Stimulated activated naive CD8-positive, alpha-beta T cell treated with anti-CD3 and anti-CD28 coated beads, Interleukin-15, Interleukin-2, amounts not matched to agents 100 ng/mL and 50 ng/mL, for 24 hours (primary cell): Measurements from ENCODE around the gene HOOK2.
"Not testable (repeated sequence)": the region's sequence is repeated elsewhere in the genome, so short reads cannot be mapped to it uniquely, and the experiment has no call there.

Source experiments
- H3K27ac Mint-ChIP-seq: one replicate; pipeline ENCODE4 v1.8.0; 2021; ENCODE audit warnings: mild to moderate bottlenecking, mixed read lengths
- H3K27me3 Mint-ChIP-seq: one replicate; pipeline ENCODE4 v1.8.0; 2021; ENCODE audit warnings: mixed read lengths
- H3K36me3 Mint-ChIP-seq: one replicate; pipeline ENCODE4 v1.8.0; 2021; ENCODE audit warnings: low read depth, mixed read lengths
- H3K4me1 Mint-ChIP-seq: one replicate; pipeline ENCODE4 v1.8.0; 2021; ENCODE audit warnings: low read depth, mixed read lengths
- H3K4me3 Mint-ChIP-seq: one replicate; pipeline ENCODE4 v1.8.0; 2021; ENCODE audit warnings: mild to moderate bottlenecking, mixed read lengths
- H3K9me3 Mint-ChIP-seq: one replicate; pipeline ENCODE4 v1.8.0; 2021; ENCODE audit warnings: mixed read lengths

HOOK2 gene

GRCh38 chr19:12797607-12798006 lies 22.3 kb upstream of the HOOK2 start:
- H3K9me3 Mint-ChIP-seq, H3K27me3 Mint-ChIP-seq, H3K27ac Mint-ChIP-seq, H3K4me3 Mint-ChIP-seq: not testable (repeated sequence)
- Mint-ChIP-seq H3K36me3 (peaks cover 16% of the 10 kb centered on the region), H3K4me1 (peaks cover 39% of the 10 kb centered on the region)

GRCh38 chr19:12797141-12797587 lies 21.8 kb upstream of the HOOK2 start:
- Mint-ChIP-seq H3K4me1 (peaks cover 35% of the 10 kb centered on the region), H3K27me3 (no peaks in the 10 kb centered on the region), H3K9me3 (no peaks in the 10 kb centered on the region), H3K36me3 (peaks cover 16% of the 10 kb centered on the region), H3K4me3 (no peak overlapping the region), H3K27ac (no peak overlapping the region)

GRCh38 chr19:12796146-12797071 lies 21.1 kb upstream of the HOOK2 start:
- Mint-ChIP-seq H3K9me3 (no peaks in the 10 kb centered on the region), H3K4me3 (peak overlapping the region; percentile 69), H3K27me3 (no peaks in the 10 kb centered on the region), H3K27ac (peak overlapping the region; percentile 85), H3K36me3 (peaks cover 16% of the 10 kb centered on the region), H3K4me1 (peaks cover 33% of the 10 kb centered on the region)

GRCh38 chr19:12794971-12795381 lies 19.6 kb upstream of the HOOK2 start:
- Mint-ChIP-seq H3K9me3 (no peaks in the 10 kb centered on the region), H3K4me1 (peaks cover 36% of the 10 kb centered on the region), H3K4me3 (peak overlapping the region; percentile 81), H3K36me3 (peaks cover 10% of the 10 kb centered on the region), H3K27ac (peak overlapping the region; percentile 91), H3K27me3 (no peaks in the 10 kb centered on the region)

- H3K36me3 Mint-ChIP-seq, result peaks cover 6% of the 10 kb centered on the region
- H3K4me1 Mint-ChIP-seq, result peaks cover 37% of the 10 kb centered on the region
- H3K27ac Mint-ChIP-seq, result peak overlapping the region; percentile 91
- no peaks in the 10 kb centered on the region for H3K27me3 Mint-ChIP-seq
- peak overlapping the region; percentile 81 for H3K4me3 Mint-ChIP-seq
- H3K9me3 Mint-ChIP-seq, result no peaks in the 10 kb centered on the region
Measured at GRCh38 chr19:12794196-12794941, 19.0 kb upstream of the HOOK2 start.

- H3K36me3 Mint-ChIP-seq, result peaks cover 6% of the 10 kb centered on the region
- peaks cover 45% of the 10 kb centered on the region for H3K4me1 Mint-ChIP-seq
- no peaks in the 10 kb centered on the region for H3K9me3 Mint-ChIP-seq
- no peaks in the 10 kb centered on the region for H3K27me3 Mint-ChIP-seq
- H3K4me3 Mint-ChIP-seq, result peak overlapping the region; percentile 96
- peak overlapping the region; percentile 98 for H3K27ac Mint-ChIP-seq
Measured at GRCh38 chr19:12793290-12794195, 18.2 kb upstream of the HOOK2 start.

- Mint-ChIP-seq H3K27me3 (no peaks in the 10 kb centered on the region), H3K27ac (peak overlapping the region; percentile 98), H3K9me3 (no peaks in the 10 kb centered on the region), H3K4me3 (peak overlapping the region; percentile 96), H3K36me3 (peaks cover 6% of the 10 kb centered on the region), H3K4me1 (peaks cover 52% of the 10 kb centered on the region)
Measured at GRCh38 chr19:12792853-12793289, 17.5 kb upstream of the HOOK2 start.

- Mint-ChIP-seq H3K4me1 (peaks cover 58% of the 10 kb centered on the region), H3K9me3 (no peaks in the 10 kb centered on the region), H3K27ac (peak overlapping the region; percentile 98), H3K36me3 (peaks cover 6% of the 10 kb centered on the region), H3K27me3 (no peaks in the 10 kb centered on the region), H3K4me3 (peak overlapping the region; percentile 96)
Measured at GRCh38 chr19:12792051-12792852, 16.9 kb upstream of the HOOK2 start.

- H3K9me3 Mint-ChIP-seq, result no peaks in the 10 kb centered on the region
- H3K27ac Mint-ChIP-seq, result peak within 1 kb of the TSS; percentile 98
- H3K4me1 Mint-ChIP-seq, result peaks cover 62% of the 10 kb centered on the region
- peak within 1 kb of the TSS; percentile 96 for H3K4me3 Mint-ChIP-seq
- no peaks in the 10 kb centered on the region for H3K27me3 Mint-ChIP-seq
- peaks cover 6% of the 10 kb centered on the region for H3K36me3 Mint-ChIP-seq
Measured at GRCh38 chr19:12791345-12792050, 16.1 kb upstream of the HOOK2 start, which contains the start of gene JUNB. TSS of gene JUNB (plus strand) at chr19:12791486. CDS start at chr19:12791772, 286 bp downstream.

GRCh38 chr19:12790628-12791344 lies 15.4 kb upstream of the HOOK2 start:
- Mint-ChIP-seq H3K36me3 (peaks cover 6% of the 10 kb centered on the region), H3K9me3 (no peaks in the 10 kb centered on the region), H3K27ac (peak overlapping the region; percentile 92), H3K4me1 (peaks cover 55% of the 10 kb centered on the region), H3K4me3 (peak overlapping the region; percentile 96), H3K27me3 (no peaks in the 10 kb centered on the region)

GRCh38 chr19:12789904-12790619 lies 14.7 kb upstream of the HOOK2 start:
- Mint-ChIP-seq H3K9me3 (no peaks in the 10 kb centered on the region), H3K27ac (peak overlapping the region; percentile 92), H3K27me3 (no peaks in the 10 kb centered on the region)

More at GRCh38 chr19:12789904-12790619, 14.7 kb upstream of the HOOK2 start:
- H3K4me3 Mint-ChIP-seq, result peak overlapping the region; percentile 96
- H3K36me3 Mint-ChIP-seq, result peaks cover 6% of the 10 kb centered on the region
- H3K4me1 Mint-ChIP-seq, result peaks cover 51% of the 10 kb centered on the region
